ENCODE results near the gene OSBPL7. TPM values are rescaled to one million over a fixed set of nuclear protein-coding genes. Genes with fewer than 3 reads are reported as not detected.

Gene OSBPL7, protein sequence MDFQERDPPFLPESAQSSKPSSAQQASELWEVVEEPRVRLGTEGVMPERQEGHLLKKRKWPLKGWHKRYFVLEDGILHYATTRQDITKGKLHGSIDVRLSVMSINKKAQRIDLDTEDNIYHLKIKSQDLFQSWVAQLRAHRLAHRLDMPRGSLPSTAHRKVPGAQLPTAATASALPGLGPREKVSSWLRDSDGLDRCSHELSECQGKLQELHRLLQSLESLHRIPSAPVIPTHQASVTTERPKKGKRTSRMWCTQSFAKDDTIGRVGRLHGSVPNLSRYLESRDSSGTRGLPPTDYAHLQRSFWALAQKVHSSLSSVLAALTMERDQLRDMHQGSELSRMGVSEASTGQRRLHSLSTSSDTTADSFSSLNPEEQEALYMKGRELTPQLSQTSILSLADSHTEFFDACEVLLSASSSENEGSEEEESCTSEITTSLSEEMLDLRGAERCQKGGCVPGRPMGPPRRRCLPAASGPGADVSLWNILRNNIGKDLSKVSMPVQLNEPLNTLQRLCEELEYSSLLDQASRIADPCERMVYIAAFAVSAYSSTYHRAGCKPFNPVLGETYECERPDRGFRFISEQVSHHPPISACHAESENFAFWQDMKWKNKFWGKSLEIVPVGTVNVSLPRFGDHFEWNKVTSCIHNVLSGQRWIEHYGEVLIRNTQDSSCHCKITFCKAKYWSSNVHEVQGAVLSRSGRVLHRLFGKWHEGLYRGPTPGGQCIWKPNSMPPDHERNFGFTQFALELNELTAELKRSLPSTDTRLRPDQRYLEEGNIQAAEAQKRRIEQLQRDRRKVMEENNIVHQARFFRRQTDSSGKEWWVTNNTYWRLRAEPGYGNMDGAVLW
- 10 to 100 TPM in 1 of 2 donors, 1 to 10 TPM in 1; 9.3 to 25.3 TPM for total RNA-seq
- 10 to 100 TPM in 1 of 2 donors, 1 to 10 TPM in 1; 7.6 to 12.7 TPM for polyA plus RNA-seq
- long read RNA-seq, donor 1, partial matches to known transcripts = 0 of 2 reads
- long read RNA-seq, donor 1, other reads (novel, unspliced or antisense) = 0 of 2 reads
- long read RNA-seq, donor 2 = 0 reads
- long read RNA-seq, donor 3, partial matches to known transcripts = 0 of 2 reads
- long read RNA-seq, donor 3, other reads (novel, unspliced or antisense) = 0 of 2 reads
- long read RNA-seq, donor 4 = 0 reads
- long read RNA-seq, donor 5, partial matches to known transcripts = 0 of 1 reads
- long read RNA-seq, donor 5, other reads (novel, unspliced or antisense) = 0 of 1 reads

DNA sequence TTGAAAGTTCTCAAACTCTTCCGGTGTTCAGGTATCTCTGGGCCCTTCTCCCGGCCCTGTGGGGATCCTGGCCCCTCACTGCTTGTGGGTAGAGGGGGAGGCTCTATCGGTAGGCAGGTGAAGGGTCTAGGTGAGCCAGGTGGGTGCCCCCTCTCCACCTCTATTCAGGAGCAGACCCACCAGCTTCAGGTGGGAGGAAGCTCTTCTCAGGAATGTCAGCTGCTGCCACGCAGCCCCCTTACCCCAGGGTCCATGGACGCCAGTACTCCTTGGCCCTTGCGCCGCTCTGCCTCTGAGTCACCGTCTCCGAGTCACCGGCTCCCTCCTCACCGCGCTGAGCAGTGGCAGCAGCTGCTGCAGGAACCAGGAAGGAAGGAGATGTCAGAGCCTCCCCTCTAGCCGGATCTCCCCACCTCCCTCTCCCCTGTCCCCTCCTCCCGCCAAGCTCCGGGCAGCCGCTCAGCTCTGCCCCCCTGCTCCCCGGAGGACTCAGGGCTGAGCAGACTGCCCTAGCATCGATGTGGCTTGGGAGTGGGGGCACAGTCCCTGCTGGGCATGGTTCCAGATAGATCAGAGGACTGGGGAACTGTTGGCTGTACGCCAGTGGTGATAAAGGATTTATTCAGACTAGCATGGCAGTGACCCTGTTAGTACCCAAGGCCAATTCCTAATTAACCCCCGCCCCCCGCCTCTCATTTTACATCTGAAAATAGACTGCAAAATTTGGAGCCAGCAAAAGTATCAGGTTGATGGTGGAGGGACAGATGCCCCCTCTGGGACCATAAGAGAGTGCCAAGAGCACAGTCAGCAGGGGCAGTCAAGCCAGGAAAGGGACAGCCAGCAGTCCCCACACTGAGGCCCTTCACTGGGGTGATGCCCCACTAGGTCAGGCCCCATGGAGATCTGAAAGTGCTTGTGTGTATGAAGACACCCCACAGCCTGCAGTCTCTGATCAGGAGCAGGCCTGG is at the start of gene OSBPL7:
Gene OSBPL7 (minus strand): TSS at position 371 of the 968 bp plus-strand sequence. CDS start 1,516 bp downstream, outside the sequence.
- peak within 1 kb of the TSS; percentile 44 to 76 for H3K9ac ChIP-seq (ENCODE audit: insufficient read depth in 1 of 2, low read length in 2 of 2)
- 9% methylated on average over 18 to 21 of the region's 21 CpGs for WGBS, 2 donors
- H3K4me3 ChIP-seq = peak within 1 kb of the TSS; percentile 59
- peaks cover 2 to 20% (median 7%) of the 10 kb centered on the region in 5 donors for H3K4me1 ChIP-seq (ENCODE audit: control insufficient read depth in 5 of 5, insufficient read depth in 5 of 5, low read length in 5 of 5)
- ATAC-seq (ENCODE audit: insufficient read depth, low FRiP score) (peak; percentile 90), DNase-seq (peak; percentile 85 to 91 (median 88))
- H3K9me3 ChIP-seq (ENCODE audit: control insufficient read depth in 4 of 4, insufficient read depth in 3 of 4, low read length in 3 of 4) = no peaks in the 10 kb centered on the region
- peaks cover 10 to 46% (median 19%) of the 10 kb centered on the region in 4 donors for H3K36me3 ChIP-seq (ENCODE audit: control insufficient read depth in 4 of 4, insufficient read depth in 4 of 4, low read length in 4 of 4)
- H3K27ac ChIP-seq (ENCODE audit: low read depth in 1 of 2, low read length in 1 of 2) = peak within 1 kb of the TSS in 1 of 2 donors; percentile 84
- H3K27me3 ChIP-seq (ENCODE audit: control insufficient read depth in 3 of 3, insufficient read depth in 3 of 3, low read length in 2 of 3) = no peaks in the 10 kb centered on the region
- TF ChIP-seq, protein P1, sequence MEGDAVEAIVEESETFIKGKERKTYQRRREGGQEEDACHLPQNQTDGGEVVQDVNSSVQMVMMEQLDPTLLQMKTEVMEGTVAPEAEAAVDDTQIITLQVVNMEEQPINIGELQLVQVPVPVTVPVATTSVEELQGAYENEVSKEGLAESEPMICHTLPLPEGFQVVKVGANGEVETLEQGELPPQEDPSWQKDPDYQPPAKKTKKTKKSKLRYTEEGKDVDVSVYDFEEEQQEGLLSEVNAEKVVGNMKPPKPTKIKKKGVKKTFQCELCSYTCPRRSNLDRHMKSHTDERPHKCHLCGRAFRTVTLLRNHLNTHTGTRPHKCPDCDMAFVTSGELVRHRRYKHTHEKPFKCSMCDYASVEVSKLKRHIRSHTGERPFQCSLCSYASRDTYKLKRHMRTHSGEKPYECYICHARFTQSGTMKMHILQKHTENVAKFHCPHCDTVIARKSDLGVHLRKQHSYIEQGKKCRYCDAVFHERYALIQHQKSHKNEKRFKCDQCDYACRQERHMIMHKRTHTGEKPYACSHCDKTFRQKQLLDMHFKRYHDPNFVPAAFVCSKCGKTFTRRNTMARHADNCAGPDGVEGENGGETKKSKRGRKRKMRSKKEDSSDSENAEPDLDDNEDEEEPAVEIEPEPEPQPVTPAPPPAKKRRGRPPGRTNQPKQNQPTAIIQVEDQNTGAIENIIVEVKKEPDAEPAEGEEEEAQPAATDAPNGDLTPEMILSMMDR (IDR thresholded peaks at IDR 0.05; ENCODE audit: control extremely low read depth, extremely low read depth) = peak; percentile 3

DNA sequence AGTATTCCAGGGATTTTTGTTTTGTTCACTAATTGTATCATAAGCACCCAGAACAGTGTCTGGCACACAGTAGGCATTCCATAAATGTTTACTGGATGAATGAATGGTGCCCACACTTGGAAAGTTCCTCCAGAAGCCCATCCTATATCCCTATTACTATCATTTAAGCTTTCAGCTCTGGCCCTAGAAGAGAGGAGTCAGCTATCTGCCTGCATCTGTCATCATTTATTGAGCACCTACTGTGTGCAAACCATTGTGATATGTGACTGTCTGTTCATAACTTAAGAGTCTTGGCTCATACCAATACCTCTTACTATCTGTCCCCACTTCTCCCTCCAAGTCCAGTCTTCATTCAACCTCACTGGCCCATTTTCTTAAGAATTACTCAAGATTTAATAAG is 49.5 kb upstream of the OSBPL7 start:
- Histone ChIP-seq H3K27me3 (ENCODE audit: control insufficient read depth in 3 of 3, insufficient read depth in 3 of 3, low read length in 2 of 3) (peaks cover 0 to 23% (median 13%) of the 10 kb centered on the region in 3 donors), H3K9ac (ENCODE audit: insufficient read depth in 1 of 2, low read length in 2 of 2) (no peak overlapping the region), H3K4me3 (no peak overlapping the region), H3K27ac (ENCODE audit: low read depth in 1 of 2, low read length in 1 of 2) (no peak overlapping the region), H3K9me3 (ENCODE audit: control insufficient read depth in 4 of 4, insufficient read depth in 3 of 4, low read length in 3 of 4) (peaks cover 0 to 3% (median 0%) of the 10 kb centered on the region in 4 donors), H3K36me3 (ENCODE audit: control insufficient read depth in 4 of 4, insufficient read depth in 4 of 4, low read length in 4 of 4) (no peaks in the 10 kb centered on the region), H3K4me1 (ENCODE audit: control insufficient read depth in 5 of 5, insufficient read depth in 5 of 5, low read length in 5 of 5) (peaks cover 0 to 33% (median 0%) of the 10 kb centered on the region in 5 donors)
- no peak for DNase-seq
- ATAC-seq (ENCODE audit: insufficient read depth, low FRiP score) = no peak
- TF ChIP-seq, protein P1 (IDR thresholded peaks at IDR 0.05; ENCODE audit: control extremely low read depth, extremely low read depth) = no peak

DNA sequence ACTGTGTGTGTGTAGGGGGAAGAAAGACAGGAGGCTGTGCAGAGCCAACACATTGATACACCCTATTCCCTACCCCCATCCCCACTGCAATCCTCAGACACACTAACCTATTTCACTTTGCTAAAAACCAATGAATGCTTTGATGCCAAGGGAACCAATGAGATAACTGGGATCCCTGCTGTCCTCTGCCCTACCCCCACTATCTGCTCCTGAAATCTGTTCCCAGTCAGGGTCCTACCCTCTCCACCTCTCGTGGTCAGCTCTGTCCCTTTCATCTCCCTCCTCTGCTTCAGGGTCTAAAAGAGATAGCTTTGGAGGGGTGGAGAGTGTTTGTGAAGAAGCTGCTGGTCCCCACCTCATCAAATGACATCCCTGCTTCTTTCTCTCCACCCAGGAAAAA is 48.5 kb upstream of the OSBPL7 start:
- TF ChIP-seq, protein P1 (IDR thresholded peaks at IDR 0.05; ENCODE audit: control extremely low read depth, extremely low read depth) = no peak
- H3K4me1 ChIP-seq (ENCODE audit: control insufficient read depth in 5 of 5, insufficient read depth in 5 of 5, low read length in 5 of 5) = peaks cover 0 to 33% (median 0%) of the 10 kb centered on the region in 5 donors
- 58 to 90% methylated on average over 1 of the region's 1 CpG for WGBS, 2 donors

More for the DNA sequence above, 48.5 kb upstream of the OSBPL7 start:
- Histone ChIP-seq H3K36me3 (ENCODE audit: control insufficient read depth in 4 of 4, insufficient read depth in 4 of 4, low read length in 4 of 4) (no peaks in the 10 kb centered on the region), H3K27ac (ENCODE audit: low read depth in 1 of 2, low read length in 1 of 2) (no peak overlapping the region), H3K27me3 (ENCODE audit: control insufficient read depth in 3 of 3, insufficient read depth in 3 of 3, low read length in 2 of 3) (peaks cover 0 to 23% (median 13%) of the 10 kb centered on the region in 3 donors), H3K4me3 (no peak overlapping the region), H3K9me3 (ENCODE audit: control insufficient read depth in 4 of 4, insufficient read depth in 3 of 4, low read length in 3 of 4) (peaks cover 0 to 3% (median 0%) of the 10 kb centered on the region in 4 donors), H3K9ac (ENCODE audit: insufficient read depth in 1 of 2, low read length in 2 of 2) (no peak overlapping the region)
- DNase-seq (no peak), ATAC-seq (ENCODE audit: insufficient read depth, low FRiP score) (no peak)
